GM12878 (cell line): ENCODE data around the gene TRIM68. TPM values are rescaled to one million over a fixed set of nuclear protein-coding genes. Genes with fewer than 3 reads are reported as not detected.
A peak's percentile ranks its signal among the peaks of the same experiment; 100 is the strongest.

Experiments used
- ATAC-seq: fragments of 200-7000 bp; cut with Tn5 transposase; 3 replicates; pipeline ENCODE4 v1.9.1; 2020; ENCODE audit warnings: mild to moderate bottlenecking, moderate library complexity
- BruUV-seq: library from RNA; stranded (reverse); fragments of 400-500 nt; replicated peaks from 2 replicates; lab custom pipeline; 2021; lab: Mats Ljungman, UMichigan
- CTCF ChIA-PET: fragments of 300-600 bp; sonication (Branson Sonifier 250); formaldehyde crosslinking; extraction: SDS; loops from one replicate; lab custom pipeline; 2021; ENCODE audit warnings: inconsistent platforms; lab: Yijun Ruan, JAX
- POLR2A ChIA-PET: fragments of 350-600 bp; formaldehyde crosslinking; extraction: SDS; loops from one replicate; lab custom pipeline; 2021; ENCODE audit warnings: inconsistent platforms; lab: Charles Lee
- RAD21 ChIA-PET: fragments of 300-600 bp; sonication (Branson Sonifier 250); formaldehyde crosslinking; loops from one replicate; lab custom pipeline; 2023; ENCODE audit warnings: antibody characterized with exemption; ENCODE audit not compliant: unreplicated experiment; lab: Charles Lee
- SMC1A ChIA-PET: fragments of 300-600 bp; sonication (Branson Sonifier 250); formaldehyde crosslinking; loops from one replicate; lab custom pipeline; 2023; ENCODE audit not compliant: unreplicated experiment, uncharacterized antibody; lab: Charles Lee
- DNase-seq: peaks from one replicate; pipeline ENCODE4 v3.0.0-alpha.2; 2011; ENCODE audit warnings: low read depth, low spot score
- FAIRE-seq: peaks from 3 replicates; lab custom pipeline; 2011; peaks lifted over from hg19 to GRCh38; lab: Jason Lieb, UNC
- H2AFZ ChIP-seq: 2 replicates; pipeline ENCODE4 v1.6.0; 2011; ENCODE audit warnings: low read depth, low read length, control low read depth; ENCODE audit not compliant: control insufficient read depth
- H3K27ac ChIP-seq: 2 replicates; pipeline ENCODE4 v1.5.1; 2011; ENCODE audit warnings: control low read depth; ENCODE audit not compliant: control insufficient read depth, insufficient read depth
- H3K27me3 ChIP-seq, 2 experiments: replicated peaks in 1 of 2; 2 replicates each; pipeline versions ENCODE4 v1.6.0 to v1.6.1; 2011; ENCODE audit warnings: low read length in 1 of 2; ENCODE audit not compliant: control insufficient read depth in 2 of 2, insufficient read depth in 2 of 2
- H3K36me3 ChIP-seq, 2 experiments: 2 replicates each; pipeline ENCODE4 v1.5.1; 2011; ENCODE audit warnings: low read length in 1 of 2; ENCODE audit not compliant: control insufficient read depth in 2 of 2, insufficient read depth in 2 of 2
- H3K4me1 ChIP-seq: 2 replicates; pipeline ENCODE4 v1.6.1; 2011; ENCODE audit warnings: mild to moderate bottlenecking, low read length, moderate library complexity, mixed read lengths; ENCODE audit not compliant: control insufficient read depth, insufficient read depth
- H3K4me2 ChIP-seq: 2 replicates; pipeline ENCODE4 v1.6.0; 2011; ENCODE audit warnings: control low read depth; ENCODE audit not compliant: control insufficient read depth, insufficient read depth
- H3K4me3 ChIP-seq: fragments of 200-600 bp; sonication (generic); 2 replicates; pipeline ENCODE4 v1.5.1; 2016
- H3K79me2 ChIP-seq: 2 replicates; pipeline ENCODE4 v1.6.0; 2011; ENCODE audit warnings: low read length; ENCODE audit not compliant: control insufficient read depth, insufficient read depth
- H3K9ac ChIP-seq: 2 replicates; pipeline ENCODE4 v1.8.0; 2011; ENCODE audit warnings: low read length, control low read depth, mixed read lengths; ENCODE audit not compliant: control insufficient read depth, insufficient read depth
- H3K9me3 ChIP-seq: replicated peaks from 3 replicates; pipeline ENCODE4 v1.5.1; 2011; ENCODE audit warnings: mild to moderate bottlenecking, low read length; ENCODE audit not compliant: control insufficient read depth, insufficient read depth
- H4K20me1 ChIP-seq: 2 replicates; pipeline ENCODE4 v1.6.0; 2011; ENCODE audit not compliant: control insufficient read depth, insufficient read depth
- BCL11A ChIP-seq: IDR thresholded peaks from 2 replicates; pipeline ENCODE4 v1.6.1; 2011; ENCODE audit warnings: low read depth, low read length
- BHLHE40 ChIP-seq, 2 experiments: fragments of 450-650 bp in 1 of 2; IDR thresholded peaks; 2 replicates each; pipeline ENCODE4 v1.6.1; 2011 to 2017; ENCODE audit warnings: low read depth in 2 of 2, borderline replicate concordance in 1 of 2, improper control_type of control experiment in 1 of 2, low read length in 1 of 2, mild to moderate bottlenecking in 1 of 2
- BRCA1 ChIP-seq: IDR thresholded peaks from 2 replicates; pipeline ENCODE4 v1.6.1; 2011; ENCODE audit warnings: low read depth, low read length, improper control_type of control experiment
- CBX5 ChIP-seq: sonication (generic); IDR thresholded peaks from 2 replicates; pipeline ENCODE4 v1.6.1; 2016; ENCODE audit warnings: low read depth, moderate library complexity, mild to moderate bottlenecking, inconsistent platforms
- CREM ChIP-seq: IDR thresholded peaks from 2 replicates; pipeline ENCODE4 v1.6.1; 2014; ENCODE audit warnings: antibody characterized with exemption, low read depth
- DPF2 ChIP-seq: fragments of 450-650 bp; IDR thresholded peaks from 2 replicates; pipeline ENCODE4 v1.6.1; 2017; ENCODE audit warnings: mild to moderate bottlenecking
- ESRRA ChIP-seq: IDR thresholded peaks from 2 replicates; pipeline ENCODE4 v1.6.1; 2012; ENCODE audit warnings: mild to moderate bottlenecking, low read length, improper control_type of control experiment
- JUND ChIP-seq: IDR thresholded peaks from 2 replicates; pipeline ENCODE4 v1.6.1; 2012; ENCODE audit warnings: low read depth, mild to moderate bottlenecking, low read length, improper control_type of control experiment, moderate library complexity
- MXI1 ChIP-seq: fragments of 150-350 bp; IDR thresholded peaks from 2 replicates; pipeline ENCODE4 v1.6.1; 2011; ENCODE audit warnings: low read depth, mild to moderate bottlenecking, inconsistent platforms, low read length, improper control_type of control experiment
- MYB ChIP-seq: fragments of 150-350 bp; IDR thresholded peaks from 2 replicates; pipeline ENCODE4 v1.6.1; 2014; ENCODE audit warnings: mild to moderate bottlenecking, low read depth, low read length, borderline replicate concordance
- PML ChIP-seq: IDR thresholded peaks from 2 replicates; pipeline ENCODE4 v1.6.1; 2012; ENCODE audit warnings: low read length, inconsistent platforms
- RUNX3 ChIP-seq: IDR thresholded peaks from 2 replicates; pipeline ENCODE4 v1.6.1; 2012; ENCODE audit warnings: low read length, inconsistent platforms
- STAT1 ChIP-seq: fragments of 450-650 bp; conservative IDR thresholded peaks from 2 replicates; pipeline ENCODE4 v1.6.1; 2014; ENCODE audit warnings: antibody characterized with exemption, mild to moderate bottlenecking
- ZBED1 ChIP-seq: IDR thresholded peaks from 2 replicates; pipeline ENCODE4 v1.6.1; 2016; ENCODE audit warnings: borderline replicate concordance
- WGBS: methylation state at CpG from one replicate; pipeline ENCODE4 v1.1.6; 2016; ENCODE audit warnings: low lambda C conversion rate; ENCODE audit not compliant: insufficient replicate concordance, insufficient coverage; ENCODE audit errors: missing lambda C conversion rate; 5-methylcytosine and 5-hydroxymethylcytosine counted together
- in situ Hi-C: fragments of 300-500 bp; cut with MboI; formaldehyde crosslinking; loops from 9 replicates; pipeline ENCODE4 v1.14.3; 2018; ENCODE audit warnings: mixed read lengths
- intact Hi-C: fragments of 100-400 bp; cut with micrococcal nuclease; formaldehyde crosslinking; loops from one replicate; pipeline ENCODE4 v1.14.2; 2022; ENCODE audit not compliant: unreplicated experiment
- polyA plus RNA-seq, 11 experiments: library from polyadenylated mRNA; depleted of rRNA in 4 of 11; unstranded in 6 of 11; stranded (reverse) in 5 of 11; fragments of >200 nt; fragmentation: Nextera tagmentation in 4 of 11; fragmentation: Illumina TruSeq in 1 of 11; extraction: Ambion mirVana in 4 of 11; extraction: Trizol in 1 of 11; gene quantifications; 1 replicate in 1 of 11; 2 replicates in 10 of 11; pipeline versions ENCODE4 v1.2.1 to v1.2.3, GENCODE V29; 2011 to 2016; ENCODE audit warnings: inconsistent platforms in 2 of 11, missing spikeins in 2 of 11, low read depth in 1 of 11
- total RNA-seq, 4 experiments: library from RNA; depleted of rRNA in 3 of 4; stranded (reverse); fragments of >200 nt in 3 of 4; fragmentation: Illumina TruSeq in 1 of 4; extraction: Trizol in 1 of 4; gene quantifications; 2 replicates each; pipeline versions ENCODE4 v1.2.1 to v1.2.3, GENCODE V29; 2013 to 2021
- TF ChIP-seq, protein P1 (sequence below): fragments of 450-650 bp; IDR thresholded peaks from 2 replicates; pipeline ENCODE4 v1.6.1; 2017; ENCODE audit warnings: borderline replicate concordance

Gene TRIM68
- total and polyA plus RNA-seq, 10 of the 15 experiments (the other 5 are each of a cell fraction or from before 2014, with no cell fraction given): 3.3 to 13.7 (median 8.3) TPM

DNA sequence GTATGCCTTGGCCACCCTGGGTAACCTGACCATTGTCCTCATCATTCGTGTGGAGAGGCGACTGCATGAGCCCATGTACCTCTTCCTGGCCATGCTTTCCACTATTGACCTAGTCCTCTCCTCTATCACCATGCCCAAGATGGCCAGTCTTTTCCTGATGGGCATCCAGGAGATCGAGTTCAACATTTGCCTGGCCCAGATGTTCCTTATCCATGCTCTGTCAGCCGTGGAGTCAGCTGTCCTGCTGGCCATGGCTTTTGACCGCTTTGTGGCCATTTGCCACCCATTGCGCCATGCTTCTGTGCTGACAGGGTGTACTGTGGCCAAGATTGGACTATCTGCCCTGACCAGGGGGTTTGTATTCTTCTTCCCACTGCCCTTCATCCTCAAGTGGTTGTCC is 31.9 kb upstream of the TRIM68 start:
- CTCF ChIA-PET: no interaction called here

DNA sequence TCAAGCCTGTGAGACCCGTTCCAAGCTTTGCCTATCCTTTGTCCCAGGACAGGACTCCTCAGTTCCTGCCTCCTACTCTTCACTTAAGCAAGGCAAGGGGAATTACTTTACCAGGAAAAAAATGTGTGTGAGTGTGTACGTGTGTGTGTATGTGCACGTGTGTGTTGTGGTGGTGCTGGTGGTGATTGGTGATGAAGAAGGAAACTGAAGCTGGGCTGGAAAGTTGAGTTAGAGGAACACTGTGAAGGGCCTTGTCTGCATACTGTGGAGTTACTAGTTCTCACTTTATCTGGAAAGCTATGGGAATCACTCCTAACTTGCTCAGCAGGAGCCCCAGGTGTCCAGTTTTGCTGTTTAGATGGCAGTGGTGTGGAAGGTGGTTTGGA is 29.6 kb upstream of the TRIM68 start:
- no peaks in the 10 kb centered on the region for H4K20me1 ChIP-seq
- DNase-seq (no peak), ATAC-seq (no peak), FAIRE-seq (no peak)
- intact Hi-C loops (loop anchor here (1.0 to 5.0 kb wide), 3 partner anchors 189 to 450 kb away; no protein-coding TSS in a partner anchor), in situ Hi-C loops (loop anchor here (5.0 kb wide), 2 partner anchors 190 to 355 kb away; partner anchors contain the start of gene OR51L1)
- no peak overlapping the region for H3K4me2 ChIP-seq
- RAD21 ChIA-PET: interaction anchor here (0.9 to 2.6 kb wide), 3 partner anchors 12 to 367 kb away, joined by 4 to 21 read pairs (median 4); no protein-coding TSS in a partner anchor
- no peak overlapping the region for H3K4me3 ChIP-seq
- H3K9ac ChIP-seq: no peak overlapping the region
- H3K36me3 ChIP-seq: no peaks in the 10 kb centered on the region
- SMC1A ChIA-PET: interaction anchor here (0.5 to 2.8 kb wide), 16 partner anchors 10 to 732 kb away, joined by 3 to 19 read pairs (median 3); no protein-coding TSS in a partner anchor
- H3K79me2 ChIP-seq: no peaks in the 10 kb centered on the region
- no TSS peak for BruUV-seq
- H3K27me3 ChIP-seq: no peaks in the 10 kb centered on the region; a peak in 1 of 4 replicates
- no peaks in the 10 kb centered on the region for H3K4me1 ChIP-seq
- POLR2A ChIA-PET: no interaction called here
- H3K9me3 ChIP-seq: no peaks in the 10 kb centered on the region
- WGBS: 26% methylated on average over 3 of the region's 3 CpGs
- CTCF ChIA-PET: interaction anchor here (0.7 to 3.9 kb wide), 17 partner anchors 10 to 733 kb away, joined by 3 to 28 read pairs (median 7); partner anchors contain the start of gene TRIM68
- H2AFZ ChIP-seq: no peak overlapping the region
- TF ChIP-seq PML (no peak), ZBED1 (no peak), STAT1 (no peak), BHLHE40 (IDR thresholded peaks at IDR 0.05; ENCODE audit: borderline replicate concordance in 1 of 2, low read depth in 2 of 2, low read length in 1 of 2) (peak in 1 of 2 experiments; percentile 54; a peak in 2 of 4 replicates)
- TF ChIP-seq, protein P1, sequence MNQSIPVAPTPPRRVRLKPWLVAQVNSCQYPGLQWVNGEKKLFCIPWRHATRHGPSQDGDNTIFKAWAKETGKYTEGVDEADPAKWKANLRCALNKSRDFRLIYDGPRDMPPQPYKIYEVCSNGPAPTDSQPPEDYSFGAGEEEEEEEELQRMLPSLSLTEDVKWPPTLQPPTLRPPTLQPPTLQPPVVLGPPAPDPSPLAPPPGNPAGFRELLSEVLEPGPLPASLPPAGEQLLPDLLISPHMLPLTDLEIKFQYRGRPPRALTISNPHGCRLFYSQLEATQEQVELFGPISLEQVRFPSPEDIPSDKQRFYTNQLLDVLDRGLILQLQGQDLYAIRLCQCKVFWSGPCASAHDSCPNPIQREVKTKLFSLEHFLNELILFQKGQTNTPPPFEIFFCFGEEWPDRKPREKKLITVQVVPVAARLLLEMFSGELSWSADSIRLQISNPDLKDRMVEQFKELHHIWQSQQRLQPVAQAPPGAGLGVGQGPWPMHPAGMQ: no peak
- no peak overlapping the region for H3K27ac ChIP-seq

More for the DNA sequence above, 31.9 kb upstream of the TRIM68 start:
- ChIA-PET POLR2A (no interaction called here), RAD21 (no interaction called here), SMC1A (no interaction called here)
- no peak for DNase-seq
- no peak for TF ChIP-seq CBX5
- TF ChIP-seq RUNX3: no peak
- TF ChIP-seq JUND: no peak
- TF ChIP-seq MYB: no peak
- no peak for TF ChIP-seq CREM
- no peak for TF ChIP-seq BRCA1
- TF ChIP-seq BCL11A: no peak
- no peak for TF ChIP-seq MXI1
- TF ChIP-seq DPF2: no peak
- no peak for TF ChIP-seq ESRRA
- no peaks in the 10 kb centered on the region for H3K79me2 ChIP-seq
- no peak for FAIRE-seq
- intact Hi-C loops: loop anchor here (5.0 kb wide), 1 partner anchor 453 kb away; no protein-coding TSS in a partner anchor
- no peak overlapping the region for H2AFZ ChIP-seq
- H3K27me3 ChIP-seq: no peaks in the 10 kb centered on the region; a peak in 1 of 4 replicates
- no peak overlapping the region for H3K27ac ChIP-seq
- no peak for ATAC-seq
- H3K4me1 ChIP-seq: no peaks in the 10 kb centered on the region
- no TSS peak for BruUV-seq
- in situ Hi-C loops: loop anchor here (5.0 kb wide), 2 partner anchors 187 to 352 kb away; partner anchors contain the start of gene OR51L1
- H4K20me1 ChIP-seq: no peaks in the 10 kb centered on the region
- H3K36me3 ChIP-seq: no peaks in the 10 kb centered on the region
- no peak overlapping the region for H3K4me3 ChIP-seq
- WGBS: 33% methylated on average over 6 of the region's 6 CpGs
- H3K4me2 ChIP-seq: no peak overlapping the region
- H3K9ac ChIP-seq: no peak overlapping the region
- H3K9me3 ChIP-seq: no peaks in the 10 kb centered on the region
